Colonic mucosa (tissue), 4 donors: ENCODE data around the gene PDIA4. TPM values are rescaled to one million over a fixed set of nuclear protein-coding genes. Genes with fewer than 3 reads are reported as not detected.
A peak's percentile ranks its signal among the peaks of the same experiment; 100 is the strongest.
"Not testable (repeated sequence)": the region's sequence is repeated elsewhere in the genome, so short reads cannot be mapped to it uniquely, and the experiment has no call there.

ENCODE experiments used
- DNase-seq: peaks from one replicate; pipeline ENCODE4 v3.0.0-alpha.2; 2020
- H3K27ac ChIP-seq: fragments of 200-600 bp; one replicate; pipeline ENCODE4 v1.8.0; 2021
- H3K27me3 ChIP-seq: fragments of 200-600 bp; one replicate; pipeline ENCODE4 v1.8.0; 2021
- H3K36me3 ChIP-seq: fragments of 200-600 bp; one replicate; pipeline ENCODE4 v1.8.0; 2021
- H3K4me1 ChIP-seq: fragments of 200-600 bp; one replicate; pipeline ENCODE4 v1.8.0; 2021; ENCODE audit warnings: mild to moderate bottlenecking
- H3K4me3 ChIP-seq: fragments of 200-600 bp; one replicate; pipeline ENCODE4 v1.8.0; 2021
- H3K9ac ChIP-seq, 2 donors: one replicate each; pipeline ENCODE4 v1.7.0; 2013; ENCODE audit warnings: control low read depth in 2 of 2, low read depth in 2 of 2, low read length in 2 of 2
- H3K9me3 ChIP-seq: fragments of 200-600 bp; one replicate; pipeline ENCODE4 v1.8.0; 2021
- CTCF ChIP-seq: fragments of 200-600 bp; IDR thresholded peaks from one replicate; pipeline ENCODE4 v1.8.0; 2022; ENCODE audit warnings: antibody characterized with exemption, mild to moderate bottlenecking
- intact Hi-C: fragments of 100-400 bp; cut with DNase I; formaldehyde crosslinking; loops from one replicate; pipeline ENCODE4 v1.14.1; 2022
- total RNA-seq, 2 donors: library from RNA; stranded (reverse); fragmentation: NEBNext Ultra II Directional in 1 of 2; extraction: Animal tissue kit (Norgen Biotek cat#: 25700) in 1 of 2; gene quantifications; one replicate each; pipeline ENCODE4 v1.2.1, GENCODE V29; 2021
- donor health status: healthy.
- donor health status: DM: no; HTN: no; CAD: no.
- donor health status: DM: no; HTN: no; CAD: no.

The PDIA4 gene
- total RNA-seq, 2 donors from 2014 or later: 218 to 485 TPM

GRCh38 chr7:148986742-148987009 is 41.6 kb downstream of the PDIA4 start:
- H3K9me3 ChIP-seq: no peaks in the 10 kb centered on the region
- no peaks in the 10 kb centered on the region for H3K36me3 ChIP-seq
- intact Hi-C loops: no loop called here
- peaks cover 11% of the 10 kb centered on the region for H3K4me1 ChIP-seq
- no peak for DNase-seq
- peak overlapping the region; percentile 80 for H3K27ac ChIP-seq
- H3K27me3 ChIP-seq: no peaks in the 10 kb centered on the region
- peak overlapping the region; percentile 48 for H3K4me3 ChIP-seq
- no peak for TF ChIP-seq CTCF
- no peak overlapping the region for H3K9ac ChIP-seq

DNA sequence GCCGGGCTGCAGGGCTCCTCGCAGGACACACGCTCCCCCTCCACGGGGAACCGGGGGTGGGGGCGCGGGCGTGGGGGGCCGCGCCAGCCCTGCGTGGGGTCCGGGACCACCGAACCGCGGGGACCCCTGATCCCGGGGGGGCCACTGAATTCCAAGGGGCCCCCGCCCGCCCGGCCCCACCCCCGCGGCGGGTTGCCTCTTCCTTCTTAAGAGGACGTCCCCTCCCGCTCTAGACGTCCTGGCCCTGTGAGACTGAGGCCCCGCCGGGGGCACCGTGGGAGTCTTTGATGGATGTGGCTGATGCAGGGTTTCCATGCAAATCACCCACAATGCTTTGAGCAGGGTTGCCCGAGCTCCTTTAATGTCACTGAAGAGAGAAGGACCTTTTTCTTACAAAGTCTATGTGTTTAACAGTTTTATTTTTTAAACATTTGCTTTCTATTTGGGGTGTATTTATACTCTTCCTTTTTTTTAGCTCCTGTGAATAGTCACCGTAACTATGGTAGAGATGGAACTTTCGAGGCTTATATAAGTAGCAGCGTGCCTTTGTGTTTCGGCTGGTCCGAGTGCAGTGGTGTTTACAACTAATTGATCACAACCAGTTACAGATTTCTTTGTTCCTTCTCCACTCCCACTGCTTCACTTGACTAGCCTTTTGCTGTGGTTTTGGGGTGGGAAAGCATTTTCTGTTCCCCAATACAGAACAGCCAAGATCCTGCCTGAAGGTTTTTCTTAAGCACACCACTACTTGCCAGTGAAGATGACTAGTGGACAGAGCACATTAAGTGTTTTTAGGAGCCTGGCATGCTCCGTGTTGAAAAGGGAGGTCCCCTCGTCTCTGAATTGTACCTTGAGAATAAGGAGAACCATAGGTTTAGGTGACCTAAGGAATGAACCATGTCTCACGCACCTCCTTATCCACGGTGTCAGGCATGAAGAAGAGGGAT is 44.8 kb downstream of the PDIA4 start:
- H3K27ac ChIP-seq: no peak overlapping the region
- peak; percentile 38 for DNase-seq
- H3K9ac ChIP-seq: peak overlapping the region in 1 of 2 donors; percentile 46
- H3K9me3 ChIP-seq: no peaks in the 10 kb centered on the region
- intact Hi-C loops: no loop called here
- H3K27me3 ChIP-seq: no peaks in the 10 kb centered on the region
- H3K36me3 ChIP-seq: no peaks in the 10 kb centered on the region
- H3K4me3 ChIP-seq: peak overlapping the region; percentile 48
- H3K4me1 ChIP-seq: peaks cover 11% of the 10 kb centered on the region
- TF ChIP-seq CTCF: no peak

- DNase-seq: no peak
- H3K36me3 ChIP-seq: no peaks in the 10 kb centered on the region
- H3K27me3 ChIP-seq: no peaks in the 10 kb centered on the region
- peaks cover 11% of the 10 kb centered on the region for H3K4me1 ChIP-seq
- H3K9me3 ChIP-seq: no peaks in the 10 kb centered on the region
- H3K9ac ChIP-seq: peak overlapping the region in 1 of 2 donors; percentile 46
- intact Hi-C loops: no loop called here
- peak overlapping the region; percentile 48 for H3K4me3 ChIP-seq
- H3K27ac ChIP-seq: no peak overlapping the region
- TF ChIP-seq CTCF: no peak
Observed at GRCh38 chr7:148982654-148983199, 45.6 kb downstream of the PDIA4 start.

DNA sequence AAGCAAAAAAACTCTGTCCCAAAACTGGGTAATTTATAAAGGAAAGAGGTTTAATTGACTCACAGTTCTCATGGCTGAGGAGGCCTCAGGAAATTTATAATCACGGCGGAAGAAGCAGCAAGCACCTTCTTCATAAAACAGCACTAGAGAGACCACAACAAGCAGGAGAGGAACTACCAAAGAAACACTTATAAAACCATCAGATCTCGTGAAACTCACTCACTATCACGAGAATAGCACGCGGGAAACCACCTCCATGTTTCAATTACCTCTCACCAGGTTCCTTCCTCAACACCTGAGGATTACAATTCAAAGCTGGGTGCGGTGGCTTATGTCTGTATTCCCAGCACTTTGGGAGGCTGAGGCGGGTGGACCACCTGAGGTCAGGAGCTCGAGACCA is 48.5 kb downstream of the PDIA4 start:
- H3K9ac ChIP-seq: no peak overlapping the region

DNA sequence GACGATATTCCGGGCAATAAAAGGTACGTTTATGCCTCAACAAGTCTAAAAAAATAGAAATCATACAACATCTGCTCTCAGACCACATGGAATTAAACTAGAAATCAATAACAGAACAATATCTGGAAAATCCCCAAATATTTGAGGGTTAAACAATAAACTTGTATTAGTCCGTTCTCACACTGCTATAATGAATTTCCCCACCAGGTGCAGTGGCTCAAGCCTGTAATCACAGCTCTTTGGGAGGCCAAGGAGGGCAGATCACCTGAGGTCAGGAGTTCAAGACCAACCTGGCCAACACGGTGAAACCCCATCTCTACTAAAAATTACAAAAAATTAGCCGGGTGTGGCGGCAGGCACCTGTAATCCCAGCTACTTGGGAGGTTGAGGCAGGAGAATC is 49.2 kb downstream of the PDIA4 start:
- H3K9ac ChIP-seq, H3K36me3 ChIP-seq, H3K27me3 ChIP-seq, H3K4me3 ChIP-seq, H3K4me1 ChIP-seq, H3K9me3 ChIP-seq, intact Hi-C loops, DNase-seq, H3K27ac ChIP-seq: not testable (repeated sequence)

More for the DNA sequence above, 48.5 kb downstream of the PDIA4 start:
- no peak for DNase-seq
- no peak overlapping the region for H3K27ac ChIP-seq
- no peak for TF ChIP-seq CTCF
- intact Hi-C loops: no loop called here
- no peaks in the 10 kb centered on the region for H3K9me3 ChIP-seq
- no peaks in the 10 kb centered on the region for H3K36me3 ChIP-seq
- H3K27me3 ChIP-seq: no peaks in the 10 kb centered on the region
- H3K4me1 ChIP-seq: peaks cover 11% of the 10 kb centered on the region
- H3K4me3 ChIP-seq: no peak overlapping the region

DNA sequence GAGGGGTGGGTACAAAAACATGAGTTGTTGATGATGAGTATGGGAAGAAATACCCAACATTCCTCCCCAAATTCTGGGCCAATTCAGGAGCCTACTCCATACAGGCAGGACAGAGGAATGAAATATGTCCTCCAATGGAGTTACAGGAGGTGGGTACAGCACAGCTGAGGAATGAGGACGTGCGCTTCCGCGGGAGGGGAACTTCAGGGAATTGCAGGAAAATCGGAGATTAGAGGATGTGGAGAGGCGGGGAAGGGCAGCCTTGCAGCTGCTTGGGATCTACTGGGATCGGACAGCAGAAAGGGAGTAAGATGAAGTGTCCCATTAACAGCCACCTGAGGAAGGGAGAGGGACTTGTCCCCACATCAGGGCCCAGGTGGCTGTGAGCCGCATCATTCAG is 50.2 kb downstream of the PDIA4 start:
- no peak for TF ChIP-seq CTCF
- no peaks in the 10 kb centered on the region for H3K9me3 ChIP-seq
- no peak overlapping the region for H3K4me3 ChIP-seq
- H3K9ac ChIP-seq: no peak overlapping the region
- intact Hi-C loops: no loop called here
- DNase-seq: no peak
- no peaks in the 10 kb centered on the region for H3K36me3 ChIP-seq
- peaks cover 4% of the 10 kb centered on the region for H3K4me1 ChIP-seq
- H3K27me3 ChIP-seq: no peaks in the 10 kb centered on the region
- H3K27ac ChIP-seq: no peak overlapping the region
